Measurements from ENCODE around the gene CXCL12. TPM values are rescaled to one million over a fixed set of nuclear protein-coding genes. Genes with fewer than 3 reads are reported as not detected.

The CXCL12 gene
- total RNA-seq, 1 experiment from 2014 or later = 0.82 TPM

GRCh38 chr10:44327461-44327860 is 57.4 kb downstream of the CXCL12 start:
- H3K4me3 ChIP-seq (ENCODE audit: low read depth in 2 of 2, low read length in 2 of 2) = no peak overlapping the region
- no peaks in the 10 kb centered on the region for H3K36me3 ChIP-seq (ENCODE audit: control insufficient read depth, insufficient read depth, low read length)
- ChIA-PET CTCF (no interaction called here), POLR2A (no interaction called here)
- no TSS peak for BruUV-seq (replicated peaks)
- ATAC-seq (no peak), DNase-seq (ENCODE audit: low read depth, low spot score) (no peak)
- no peaks in the 10 kb centered on the region for H3K4me1 ChIP-seq (ENCODE audit: control insufficient read depth, insufficient read depth, low read length)
- intact Hi-C loops (cut with micrococcal nuclease; ENCODE audit: unreplicated experiment) (no loop called here), in situ Hi-C loops (cut with HindIII; ENCODE audit: low pct_unique_long_range_greater_than_20kb, low sequenced_read_pairs) (no loop called here)
- H3K27ac ChIP-seq (ENCODE audit: low read length) = no peak overlapping the region
- TF ChIP-seq POLR2AphosphoS5 (IDR thresholded peaks at IDR 0.05; ENCODE audit: low read depth, low read length) (no peak), SIN3A (IDR thresholded peaks at IDR 0.05; ENCODE audit: borderline replicate concordance, insufficient read depth, low read depth, low read length) (no peak), TCF7L2 (IDR thresholded peaks at IDR 0.05; ENCODE audit: low read depth, low read length) (no peak), CTCF (IDR thresholded peaks at IDR 0.05) (no peak), REST (IDR thresholded peaks at IDR 0.05; ENCODE audit: insufficient read depth in 1 of 2, low read depth in 2 of 2, low read length in 1 of 2) (no peak)
- H3K9me3 ChIP-seq (ENCODE audit: control insufficient read depth, insufficient read depth, low read depth, low read length) = no peaks in the 10 kb centered on the region
- no peaks in the 10 kb centered on the region for H3K27me3 ChIP-seq (ENCODE audit: control insufficient read depth, insufficient read depth, low read length)
